HEK293 (cell line): ENCODE data around the gene BTBD10.

Experiments
- CTCF ChIA-PET: fragments of 350-600 bp; formaldehyde crosslinking; extraction: SDS; loops from one replicate; lab custom pipeline; 2021; ENCODE audit warnings: antibody characterized with exemption; lab: Yijun Ruan, JAX
- POLR2A ChIA-PET: fragments of 300-600 bp; formaldehyde crosslinking; extraction: SDS; loops from one replicate; lab custom pipeline; 2020; ENCODE audit warnings: antibody characterized with exemption, inconsistent platforms; lab: Yijun Ruan, JAX
- H3K27ac ChIP-seq: fragments of 200-500 bp; sonication (Bioruptor generic); 2 replicates; pipeline ENCODE4 v1.5.1; 2014; ENCODE audit warnings: low read depth, low read length, control low read depth, inconsistent platforms; ENCODE audit errors: extremely low read depth
- H3K36me3 ChIP-seq, 2 experiments: fragments of 200-500 bp in 1 of 2; sonication (Bioruptor generic) in 1 of 2; 1 replicate in 1 of 2; 2 replicates in 1 of 2; pipeline ENCODE4 v1.5.1; 2014 to 2017; ENCODE audit warnings: inconsistent platforms in 2 of 2, low read length in 2 of 2; ENCODE audit not compliant: control insufficient read depth in 2 of 2, insufficient read depth in 1 of 2
- H3K4me1 ChIP-seq: fragments of 200-500 bp; sonication (Bioruptor generic); 2 replicates; pipeline ENCODE4 v1.5.1; 2014; ENCODE audit warnings: mild to moderate bottlenecking, low read length, inconsistent platforms; ENCODE audit not compliant: control insufficient read depth, insufficient read depth
- H3K4me3 ChIP-seq: 2 replicates; pipeline ENCODE4 v1.5.1; 2011; ENCODE audit warnings: low read depth, mild to moderate bottlenecking, control low read depth, low read length, moderate library complexity
- H3K9me3 ChIP-seq: fragments of 200-500 bp; sonication (Bioruptor generic); 2 replicates; pipeline ENCODE4 v1.5.1; 2014; ENCODE audit warnings: low read depth, low read length, inconsistent platforms; ENCODE audit not compliant: control insufficient read depth, insufficient read depth
- CTCF ChIP-seq: fragments of 450-650 bp; formaldehyde crosslinking; IDR thresholded peaks from 2 replicates; pipeline ENCODE4 v1.5.1; 2016; ENCODE audit warnings: missing biosample characterization, missing genetic modification characterization
- GLIS1 ChIP-seq: fragments of 450-650 bp; formaldehyde crosslinking; IDR thresholded peaks from 2 replicates; pipeline ENCODE4 v1.5.1; 2016; ENCODE audit warnings: missing biosample characterization, missing genetic modification characterization
- HOXC10 ChIP-seq: sonication (generic); formaldehyde crosslinking; IDR thresholded peaks from 2 replicates; pipeline ENCODE4 v1.8.1; 2023; ENCODE audit warnings: mild to moderate bottlenecking, missing genetic modification reagents
- OVOL3 ChIP-seq: fragments of 450-650 bp; formaldehyde crosslinking; IDR thresholded peaks from 2 replicates; pipeline ENCODE4 v1.5.1; 2016; ENCODE audit warnings: missing biosample characterization, missing genetic modification characterization
- PBX3 ChIP-seq: sonication (generic); formaldehyde crosslinking; IDR thresholded peaks from 2 replicates; pipeline ENCODE4 v1.8.1; 2022; ENCODE audit warnings: mild to moderate bottlenecking, moderate library complexity, missing genetic modification reagents
- PRDM1 ChIP-seq: fragments of 450-650 bp; formaldehyde crosslinking; IDR thresholded peaks from 2 replicates; pipeline ENCODE4; 2016; ENCODE audit warnings: missing biosample characterization, missing genetic modification characterization
- PRDM6 ChIP-seq: fragments of 450-650 bp; formaldehyde crosslinking; IDR thresholded peaks from 2 replicates; pipeline ENCODE4 v1.5.1; 2017; ENCODE audit warnings: missing biosample characterization, missing genetic modification characterization
- TCF7L2 ChIP-seq: IDR thresholded peaks from 2 replicates; pipeline ENCODE4 v1.6.1; 2011; ENCODE audit warnings: low read depth, mild to moderate bottlenecking, inconsistent platforms, low read length, moderate library complexity, borderline replicate concordance
- YY2 ChIP-seq: fragments of 450-650 bp; formaldehyde crosslinking; IDR thresholded peaks from 2 replicates; pipeline ENCODE4 v1.5.1; 2016; ENCODE audit warnings: missing biosample characterization, missing genetic modification characterization
- ZBTB8A ChIP-seq: fragments of 450-650 bp; formaldehyde crosslinking; IDR thresholded peaks from 2 replicates; pipeline ENCODE4 v1.5.1; 2016; ENCODE audit warnings: missing biosample characterization, missing genetic modification characterization
- ZNF114 ChIP-seq: fragments of 450-650 bp; formaldehyde crosslinking; IDR thresholded peaks from 2 replicates; pipeline ENCODE4 v1.5.0; 2017; ENCODE audit warnings: missing biosample characterization, missing genetic modification characterization
- ZNF2 ChIP-seq: fragments of 450-650 bp; formaldehyde crosslinking; IDR thresholded peaks from 2 replicates; pipeline ENCODE4 v1.5.1; 2016; ENCODE audit warnings: missing biosample characterization, missing genetic modification characterization
- ZNF324 ChIP-seq: fragments of 450-650 bp; formaldehyde crosslinking; IDR thresholded peaks from 2 replicates; pipeline ENCODE4 v1.5.1; 2016; ENCODE audit warnings: missing biosample characterization, missing genetic modification characterization
- ZNF350 ChIP-seq: fragments of 450-650 bp; formaldehyde crosslinking; IDR thresholded peaks from 2 replicates; pipeline ENCODE4 v1.5.0; 2017; ENCODE audit warnings: missing biosample characterization, mild to moderate bottlenecking, missing genetic modification characterization
- ZNF37A ChIP-seq: fragments of 450-650 bp; IDR thresholded peaks from 2 replicates; pipeline ENCODE4 v1.5.1; 2018; ENCODE audit warnings: missing biosample characterization, missing genetic modification characterization
- ZNF426 ChIP-seq: fragments of 450-650 bp; formaldehyde crosslinking; IDR thresholded peaks from 2 replicates; pipeline ENCODE4 v1.5.1; 2017; ENCODE audit warnings: missing biosample characterization, missing genetic modification characterization, mild to moderate bottlenecking, inconsistent platforms, moderate library complexity
- ZNF473 ChIP-seq: fragments of 450-650 bp; formaldehyde crosslinking; IDR thresholded peaks from 2 replicates; pipeline ENCODE4 v1.5.1; 2017; ENCODE audit warnings: missing biosample characterization, missing genetic modification characterization
- ZNF501 ChIP-seq: fragments of 450-650 bp; formaldehyde crosslinking; IDR thresholded peaks from 2 replicates; pipeline ENCODE4 v1.5.1; 2016; ENCODE audit warnings: missing biosample characterization, missing genetic modification characterization
- ZNF558 ChIP-seq: fragments of 450-650 bp; formaldehyde crosslinking; IDR thresholded peaks from 2 replicates; pipeline ENCODE4 v1.5.1; 2016; ENCODE audit warnings: missing biosample characterization, missing genetic modification characterization
- ZNF571 ChIP-seq: fragments of 450-650 bp; formaldehyde crosslinking; IDR thresholded peaks from 2 replicates; pipeline ENCODE4 v1.5.0; 2017; ENCODE audit warnings: missing biosample characterization, missing genetic modification characterization
- ZNF621 ChIP-seq: fragments of 450-650 bp; formaldehyde crosslinking; IDR thresholded peaks from 2 replicates; pipeline ENCODE4 v1.5.1; 2017; ENCODE audit warnings: missing biosample characterization, missing genetic modification characterization
- ZNF701 ChIP-seq: fragments of 450-650 bp; formaldehyde crosslinking; IDR thresholded peaks from 2 replicates; pipeline ENCODE4 v1.5.1; 2016; ENCODE audit warnings: missing biosample characterization, missing genetic modification characterization
- ZNF785 ChIP-seq: fragments of 450-650 bp; formaldehyde crosslinking; IDR thresholded peaks from 2 replicates; pipeline ENCODE4 v1.5.1; 2016; ENCODE audit warnings: missing biosample characterization, missing genetic modification characterization
- TF ChIP-seq, protein P1 (sequence below): fragments of 450-650 bp; formaldehyde crosslinking; IDR thresholded peaks from 2 replicates; pipeline ENCODE4 v1.5.1; 2016; ENCODE audit warnings: missing biosample characterization, missing genetic modification characterization

BTBD10 gene

GRCh38 chr11:13429836-13430235 lies 33.2 kb downstream of the BTBD10 start:
- Histone ChIP-seq H3K9me3 (no peaks in the 10 kb centered on the region), H3K36me3 (no peaks in the 10 kb centered on the region), H3K4me1 (no peaks in the 10 kb centered on the region), H3K4me3 (no peak overlapping the region), H3K27ac (no peak overlapping the region)
- TF ChIP-seq ZNF473 (tag by site-specific recombination): no peak
- no peak for TF ChIP-seq OVOL3 (tag by site-specific recombination)
- TF ChIP-seq ZNF571 (tag by site-specific recombination): no peak
- no peak for TF ChIP-seq ZNF621 (tag by site-specific recombination)
- TF ChIP-seq ZNF114 (tag by site-specific recombination): no peak
- no peak for TF ChIP-seq ZNF501 (tag by site-specific recombination)
- CTCF ChIA-PET: no interaction called here
- POLR2A ChIA-PET: no interaction called here

DNA sequence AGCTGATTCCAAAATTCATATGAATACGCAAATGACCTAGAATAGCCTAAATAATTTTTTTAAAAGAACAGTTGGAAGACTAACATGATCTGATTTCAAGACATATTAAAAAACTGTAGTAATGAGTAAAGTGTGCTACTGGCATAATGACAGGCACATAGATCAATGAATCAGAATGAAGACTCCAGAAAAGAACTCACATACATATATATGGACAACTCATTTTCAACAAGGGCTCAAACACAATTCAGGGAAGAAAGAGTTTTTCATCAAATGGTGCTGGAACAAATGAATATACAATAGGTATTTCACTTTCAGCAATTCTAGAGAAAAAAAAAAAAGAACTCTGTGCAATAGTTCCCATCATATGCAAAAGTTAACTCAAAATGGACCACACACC lies 33.7 kb downstream of the BTBD10 start:
- Histone ChIP-seq H3K4me1 (no peaks in the 10 kb centered on the region), H3K9me3 (no peaks in the 10 kb centered on the region), H3K27ac (no peak overlapping the region), H3K36me3 (no peaks in the 10 kb centered on the region), H3K4me3 (no peak overlapping the region)
- ChIA-PET CTCF (no interaction called here), POLR2A (no interaction called here)
- no peak for TF ChIP-seq ZNF350
- TF ChIP-seq PRDM1: no peak
- no peak for TF ChIP-seq ZNF501 (tag by site-specific recombination)
- TF ChIP-seq ZNF2 (tag by site-specific recombination): no peak
- no peak for TF ChIP-seq PBX3 (CRISPR knock-in tag)
- TF ChIP-seq YY2 (tag by site-specific recombination): no peak
- TF ChIP-seq ZBTB8A: no peak
- no peak for TF ChIP-seq CTCF
- TF ChIP-seq HOXC10: no peak
- TF ChIP-seq, protein P1, sequence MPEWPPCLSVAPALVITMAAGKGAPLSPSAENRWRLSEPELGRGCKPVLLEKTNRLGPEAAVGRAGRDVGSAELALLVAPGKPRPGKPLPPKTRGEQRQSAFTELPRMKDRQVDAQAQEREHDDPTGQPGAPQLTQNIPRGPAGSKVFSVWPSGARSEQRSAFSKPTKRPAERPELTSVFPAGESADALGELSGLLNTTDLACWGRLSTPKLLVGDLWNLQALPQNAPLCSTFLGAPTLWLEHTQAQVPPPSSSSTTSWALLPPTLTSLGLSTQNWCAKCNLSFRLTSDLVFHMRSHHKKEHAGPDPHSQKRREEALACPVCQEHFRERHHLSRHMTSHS (tag by site-specific recombination): no peak
- no peak for TF ChIP-seq PRDM6 (tag by site-specific recombination)
- no peak for TF ChIP-seq ZNF324
- TF ChIP-seq ZNF426: no peak
- TF ChIP-seq ZNF558 (tag by site-specific recombination): no peak
- no peak for TF ChIP-seq ZNF701 (tag by site-specific recombination)
- TF ChIP-seq ZNF785 (tag by site-specific recombination): no peak
- TF ChIP-seq TCF7L2: no peak
- TF ChIP-seq GLIS1: no peak
- no peak for TF ChIP-seq ZNF37A (tag by site-specific recombination)
